Suppressor macrophage (primary cell): ENCODE measurements around the gene CLEC2D.
"Not testable (repeated sequence)": the region's sequence is repeated elsewhere in the genome, so short reads cannot be mapped to it uniquely, and the experiment has no call there.

Experiments used
- DNase-seq, 4 experiments: peaks; one replicate each; pipeline ENCODE4 v3.0.0-alpha.2; 2020 to 2022

The CLEC2D gene

DNA sequence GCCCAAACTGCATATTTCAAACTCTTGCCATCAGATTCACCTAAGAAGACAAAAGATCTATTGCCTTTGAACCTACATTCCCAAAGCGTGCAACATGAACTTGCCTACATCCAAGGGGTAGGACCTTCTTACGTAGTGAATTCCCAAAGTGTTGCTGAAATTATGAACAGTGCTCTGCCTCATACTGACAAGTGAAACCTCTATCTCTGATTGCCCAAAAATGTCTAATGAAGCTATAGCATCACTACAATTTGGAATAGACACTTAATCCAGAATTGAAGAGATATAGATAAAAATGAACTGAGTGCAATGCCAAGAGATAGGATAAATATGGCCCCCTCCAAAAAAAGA is 31.1 kb downstream of the CLEC2D start:
- DNase-seq = no peak

DNA sequence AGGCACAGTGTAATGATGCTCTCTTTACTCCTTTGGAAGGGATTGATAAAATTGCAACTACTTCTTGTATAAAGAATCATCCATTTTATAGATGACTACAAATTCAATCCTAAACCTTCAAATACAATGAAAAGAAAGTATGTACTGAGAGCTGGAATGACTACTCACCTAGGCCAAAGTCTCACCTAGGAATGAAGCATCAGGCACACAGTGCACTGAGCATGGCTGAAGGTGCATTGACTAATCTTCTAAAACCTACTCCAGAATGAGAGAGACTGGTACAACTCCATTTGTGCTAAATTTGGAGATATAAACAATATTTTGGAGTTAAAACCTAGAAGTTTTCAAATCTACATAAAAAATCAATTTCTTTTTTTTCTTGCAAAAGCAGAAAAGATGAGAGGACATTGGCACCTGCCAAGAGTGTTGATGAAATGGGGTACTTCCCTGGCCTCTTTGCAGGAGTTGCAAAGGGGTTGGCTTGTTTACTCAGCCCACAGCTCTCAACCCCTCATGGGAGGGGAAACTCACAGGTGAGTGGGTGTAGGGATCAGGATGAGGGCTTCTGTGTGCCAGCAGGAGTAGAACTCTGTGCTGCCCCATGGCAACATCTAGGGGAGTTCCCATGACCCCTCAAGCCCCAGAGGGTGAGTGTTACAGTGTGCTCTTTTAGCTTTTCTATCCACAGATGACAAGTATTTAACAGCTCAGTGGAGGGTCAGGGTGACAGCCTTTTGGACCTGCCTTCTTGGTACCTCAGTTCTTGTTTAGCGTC is 32.1 kb downstream of the CLEC2D start:
- no peak for DNase-seq

DNA sequence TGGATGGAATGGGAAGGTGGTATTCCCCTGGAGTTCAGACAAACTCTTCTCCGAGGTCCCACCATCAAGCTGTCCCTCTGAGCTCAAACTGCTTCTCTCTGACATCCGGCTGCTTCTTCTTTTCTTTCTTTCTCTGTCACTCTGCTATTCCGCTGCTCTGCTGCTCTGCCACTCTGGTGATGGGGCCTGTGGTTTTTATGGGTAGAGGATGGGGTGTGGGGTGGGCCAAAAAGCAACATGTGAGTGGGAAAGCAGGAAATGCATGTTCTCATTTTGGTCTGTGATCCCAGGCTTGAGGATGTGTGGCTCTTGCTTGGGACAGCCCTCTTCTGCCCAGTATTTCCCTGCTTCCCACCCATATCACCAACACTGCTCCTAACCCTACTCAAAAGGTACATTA is 32.7 kb downstream of the CLEC2D start:
- DNase-seq = peak in 3 of 4 experiments; percentile 8 to 32 (median 22)

DNA sequence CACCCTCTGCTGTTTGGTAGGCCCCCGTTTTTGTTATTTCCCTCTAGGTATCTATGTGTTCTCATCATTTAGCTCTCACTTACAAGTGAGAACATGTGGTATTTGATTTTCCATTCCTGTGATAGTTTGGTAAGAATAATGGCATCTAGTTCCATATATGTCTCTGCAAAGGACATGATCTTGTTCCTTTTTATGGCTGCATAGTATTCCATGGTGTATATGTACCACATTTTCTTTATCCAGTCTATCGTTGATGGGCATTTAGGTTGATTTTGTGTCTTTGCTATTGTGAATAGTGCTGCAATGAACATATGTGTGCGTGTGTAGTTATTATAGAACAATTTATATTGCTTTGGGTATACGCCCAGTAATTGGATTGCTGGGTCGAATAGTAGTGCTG is 35.0 kb downstream of the CLEC2D start:
- not testable (repeated sequence) for DNase-seq

DNA sequence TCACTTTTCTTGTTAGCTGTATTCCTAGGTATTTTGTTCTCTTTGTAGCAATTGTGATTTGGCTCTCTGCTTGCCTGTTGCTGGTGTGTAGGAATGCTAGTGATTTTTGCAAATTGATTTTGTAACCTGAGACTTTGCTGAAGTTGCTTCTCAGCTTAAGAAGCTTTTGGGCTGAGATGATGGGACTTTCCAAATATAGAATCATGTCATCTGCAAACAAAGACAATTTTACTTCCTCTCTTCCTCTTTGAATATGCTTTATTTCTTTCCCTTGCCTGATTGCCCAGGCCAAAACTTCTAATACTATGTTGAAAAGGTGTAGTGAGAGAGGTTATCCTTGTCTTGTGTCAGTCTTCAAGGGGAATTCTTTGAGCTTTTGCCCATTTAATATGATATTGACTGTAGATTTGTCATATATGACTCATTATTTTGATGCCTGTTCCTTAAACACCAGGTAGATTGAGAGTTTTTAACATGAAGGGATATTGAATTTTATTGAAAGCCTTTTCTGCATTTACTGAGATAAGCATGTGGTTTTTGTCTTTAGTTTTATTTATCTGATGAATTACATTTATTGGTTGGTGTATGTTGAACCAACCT is 36.7 kb downstream of the CLEC2D start:
- DNase-seq = peak; percentile 15 to 67 (median 48)

DNA sequence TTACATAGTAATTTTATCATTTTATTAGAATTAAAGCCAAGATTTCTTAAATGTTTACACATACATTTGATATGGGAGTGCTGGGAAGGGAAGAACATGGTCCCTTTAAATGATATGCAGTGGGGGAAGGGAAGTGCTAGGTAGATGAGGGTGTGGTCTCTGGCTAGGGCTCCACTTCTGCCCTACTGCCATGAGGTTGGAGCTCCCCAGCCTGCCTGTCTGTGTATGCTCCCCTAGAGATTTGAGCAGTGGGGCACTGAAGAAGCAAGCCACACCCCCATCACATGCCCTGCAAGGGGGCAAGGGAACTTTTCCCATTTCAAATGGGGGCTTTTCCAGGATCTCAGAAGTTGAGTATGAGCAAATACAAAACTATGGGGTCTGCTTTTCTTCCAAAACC is 37.8 kb downstream of the CLEC2D start:
- DNase-seq = no peak

DNA sequence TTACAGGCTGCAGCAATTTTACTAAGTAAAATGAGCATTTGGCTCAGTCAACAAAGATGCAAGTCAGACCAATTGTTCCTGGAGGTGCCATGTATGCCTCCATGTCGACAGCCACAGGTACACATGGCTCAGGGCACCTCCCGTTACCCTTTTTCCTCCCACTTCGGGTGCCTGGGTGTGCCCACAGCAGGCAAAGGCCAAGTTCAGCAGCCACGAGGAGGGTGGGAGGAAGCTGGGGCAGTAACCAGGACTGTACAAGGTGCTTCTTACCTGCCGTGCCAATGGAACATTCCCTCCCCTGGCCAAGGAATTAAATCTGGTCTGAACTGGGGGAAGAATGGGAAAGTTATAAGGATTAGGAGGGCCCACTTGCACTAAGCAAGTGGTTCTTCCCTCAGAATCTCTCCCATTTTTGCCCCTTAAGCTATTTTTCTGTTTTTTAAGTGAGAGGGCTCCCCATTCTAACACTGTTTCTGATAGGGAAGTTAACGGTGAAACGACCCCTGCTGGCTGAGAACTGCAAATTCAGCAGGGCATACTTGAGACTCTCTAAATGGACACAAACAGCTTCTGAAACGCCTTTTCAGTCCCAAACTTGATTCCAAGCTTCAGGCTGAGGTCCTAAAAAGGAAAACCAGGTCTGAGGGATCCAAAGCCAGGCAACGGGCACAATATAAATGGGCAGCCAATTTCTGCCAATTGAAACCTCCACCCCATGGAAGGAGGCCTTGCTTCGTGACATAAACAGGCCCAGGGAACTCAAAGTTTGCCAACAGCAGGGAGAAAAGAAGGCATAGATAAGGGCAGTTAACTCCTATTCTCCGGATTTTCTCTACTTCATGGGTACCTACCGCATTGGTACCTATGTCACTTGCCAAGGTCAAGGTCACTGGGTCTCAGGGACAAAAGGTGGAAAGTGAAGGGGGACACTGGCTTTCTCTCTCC is 38.6 kb downstream of the CLEC2D start:
- DNase-seq = peak; percentile 62 to 86 (median 72)

DNA sequence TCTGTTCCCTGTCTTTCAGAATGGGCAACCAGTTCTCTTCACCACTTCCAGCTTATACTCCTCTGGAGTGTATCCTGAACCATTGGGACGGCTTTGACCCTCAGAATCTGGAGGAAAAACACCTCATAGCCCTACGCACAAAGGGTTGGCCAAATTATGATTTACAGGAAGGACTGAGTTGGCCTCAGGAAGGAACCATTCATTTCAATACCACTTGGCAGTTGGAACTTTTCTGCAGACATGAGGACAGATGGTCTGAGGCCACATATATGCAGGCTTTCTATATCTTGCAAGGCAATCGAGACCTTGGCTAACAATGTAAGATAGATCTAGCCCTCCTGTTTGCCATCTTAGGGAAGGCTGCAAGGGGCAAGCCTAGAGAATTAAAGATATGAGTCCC is 39.3 kb downstream of the CLEC2D start:
- no peak for DNase-seq

DNA sequence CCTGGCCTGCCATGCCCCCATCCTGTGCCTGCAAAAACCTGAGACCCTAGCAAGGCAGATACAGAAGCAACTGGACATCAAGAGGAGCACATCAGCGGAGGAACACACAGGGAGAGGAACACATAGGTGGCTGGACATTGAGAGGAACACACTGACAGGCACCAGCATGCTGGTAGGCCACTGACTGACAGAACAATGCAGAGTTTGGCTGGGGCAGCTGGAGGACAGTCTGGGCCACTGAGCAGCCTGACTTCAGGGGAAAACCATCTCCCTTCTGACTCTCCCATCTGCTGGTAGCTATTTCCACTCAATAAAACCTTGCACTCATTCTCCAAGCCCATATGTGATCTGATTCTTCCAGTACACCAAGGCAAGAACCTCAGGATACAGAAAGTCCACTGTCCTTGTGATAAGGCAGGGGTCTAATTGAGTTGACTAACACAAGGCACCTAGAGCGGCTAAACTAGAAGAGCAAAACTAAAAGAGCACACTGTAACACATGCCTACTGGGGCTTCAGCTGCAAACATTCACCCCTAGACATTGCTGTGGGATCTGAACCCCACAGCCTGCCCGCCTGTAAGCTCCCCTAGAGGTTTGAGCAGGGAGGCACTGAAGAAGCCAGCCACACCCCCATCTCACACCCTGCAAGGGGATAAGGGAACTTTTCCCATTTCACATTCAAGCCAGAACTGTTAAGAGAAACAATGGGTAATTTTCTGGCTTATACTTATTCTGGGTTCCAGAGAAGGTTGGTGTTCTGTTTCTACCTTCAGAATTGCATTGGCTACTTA is 41.3 kb downstream of the CLEC2D start:
- no peak for DNase-seq

DNA sequence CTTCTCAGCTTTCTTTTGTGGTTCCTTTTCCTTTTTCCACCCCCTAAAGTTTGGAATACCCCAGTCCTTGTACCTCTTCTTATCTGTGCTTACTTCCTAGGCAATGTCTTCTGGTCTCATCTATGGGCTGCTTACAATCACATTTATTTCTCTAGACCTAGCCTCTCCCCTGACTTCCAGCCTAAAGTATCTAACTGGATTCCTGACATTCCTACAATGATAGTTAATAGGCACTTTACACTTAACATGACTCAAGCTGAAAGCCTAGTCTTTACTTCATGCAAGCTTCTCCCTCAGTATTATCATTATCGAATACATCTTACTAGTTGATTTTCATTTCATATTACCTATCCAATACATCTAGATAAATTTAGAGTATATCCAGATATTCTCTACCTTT is 42.2 kb downstream of the CLEC2D start:
- no peak for DNase-seq

DNA sequence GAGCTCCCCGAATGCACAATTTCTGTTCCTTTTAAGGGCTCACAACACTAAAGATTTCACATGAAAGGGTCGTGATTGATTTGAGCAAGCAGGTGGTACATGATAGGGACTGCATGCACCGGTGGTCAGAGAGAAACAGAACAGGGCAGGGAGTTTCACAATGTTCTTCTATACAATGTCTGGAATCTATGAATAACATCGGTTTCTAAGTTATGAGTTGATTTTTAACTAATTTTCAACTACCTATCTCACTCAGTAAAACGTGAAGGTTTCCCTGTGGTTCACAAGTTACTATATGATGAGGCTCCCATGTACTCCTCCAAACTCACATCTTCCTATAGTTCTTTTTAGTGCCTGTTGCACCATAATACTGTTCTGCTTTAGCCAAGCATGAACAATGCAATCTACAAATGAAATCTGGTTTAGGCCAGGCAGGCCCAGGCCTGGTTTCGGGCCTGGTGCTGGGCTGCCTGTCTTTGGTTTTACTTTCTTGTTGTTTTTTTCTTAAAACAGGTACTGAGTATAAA is 43.6 kb downstream of the CLEC2D start:
- not testable (repeated sequence) for DNase-seq

DNA sequence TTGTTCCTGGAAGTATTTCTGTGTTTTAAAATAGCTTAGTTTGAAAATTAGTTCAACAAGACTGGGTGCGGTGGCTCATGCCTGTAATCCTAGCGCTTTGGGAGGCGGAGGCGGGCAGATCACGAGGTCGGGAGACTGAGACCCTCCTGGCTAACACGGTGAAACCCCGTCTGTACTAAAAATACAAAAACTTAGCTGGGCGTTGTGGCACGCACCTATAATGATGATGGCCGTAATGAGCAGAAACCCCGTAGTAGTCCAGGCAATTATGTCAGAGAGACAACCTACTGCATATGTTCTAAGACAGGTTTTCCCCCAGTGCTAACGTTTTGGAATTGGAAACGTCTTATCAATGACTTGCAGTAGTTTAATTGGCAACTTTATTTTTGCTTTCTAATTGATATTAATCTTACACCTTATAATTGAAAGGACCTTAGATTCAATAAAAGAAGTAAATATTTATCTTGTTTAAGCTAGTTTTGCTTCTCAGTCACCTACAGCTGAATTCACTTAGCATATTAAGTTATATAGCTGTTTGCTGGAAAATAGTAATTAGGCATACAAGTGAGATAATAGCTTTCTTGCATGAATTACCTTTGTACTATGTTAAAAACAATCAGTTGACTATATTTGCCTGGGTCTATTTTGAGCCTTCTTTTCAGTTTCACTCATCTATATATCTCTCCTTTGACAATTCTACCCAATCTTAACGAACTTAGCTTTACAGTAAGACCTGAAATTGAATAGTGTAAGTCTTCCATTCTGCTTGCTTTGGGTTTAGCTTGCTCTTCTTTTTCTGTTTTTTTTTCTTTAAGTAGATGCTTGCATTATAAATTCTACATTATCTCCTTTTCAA is 47.8 kb downstream of the CLEC2D start:
- no peak for DNase-seq

DNA sequence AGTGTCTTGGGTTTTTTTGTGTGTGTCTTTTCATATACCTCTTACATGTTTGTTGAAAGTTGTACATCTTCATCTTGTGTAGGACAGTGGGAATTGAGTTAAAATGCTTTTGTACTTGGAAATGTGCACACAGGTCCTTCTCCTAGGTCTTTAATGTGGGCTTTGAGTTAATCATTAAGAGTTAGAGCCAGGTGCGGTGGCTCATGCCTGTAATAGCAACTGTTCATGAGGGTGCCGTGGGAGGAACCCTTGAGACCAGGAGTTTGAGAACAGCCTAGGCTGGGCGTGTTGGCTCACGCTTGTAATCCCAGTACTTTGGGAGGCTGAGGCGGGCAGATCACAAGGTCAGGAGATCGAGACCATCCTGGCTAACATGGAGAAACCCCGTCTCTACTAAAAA is 49.5 kb downstream of the CLEC2D start:
- DNase-seq = no peak

DNA sequence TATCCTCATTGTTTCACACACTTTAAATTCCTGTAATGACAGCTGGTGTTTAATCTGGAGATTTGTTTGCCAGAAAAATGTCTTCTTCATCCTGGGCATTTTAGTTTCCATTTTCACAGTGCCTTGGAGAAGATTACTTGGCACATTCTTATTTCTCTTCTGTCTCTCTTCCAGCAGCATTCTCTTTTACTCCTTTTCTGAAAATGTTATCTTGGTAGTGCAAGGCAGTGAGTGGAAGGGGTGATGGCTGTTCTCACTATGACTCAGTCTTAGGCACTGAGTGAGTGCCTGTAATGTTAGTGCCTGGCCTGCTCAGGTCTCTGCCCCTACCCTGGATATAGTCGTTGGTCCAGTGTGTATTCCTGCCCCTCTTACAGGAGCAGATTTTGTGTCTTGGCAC is 50.3 kb downstream of the CLEC2D start:
- DNase-seq = no peak

DNA sequence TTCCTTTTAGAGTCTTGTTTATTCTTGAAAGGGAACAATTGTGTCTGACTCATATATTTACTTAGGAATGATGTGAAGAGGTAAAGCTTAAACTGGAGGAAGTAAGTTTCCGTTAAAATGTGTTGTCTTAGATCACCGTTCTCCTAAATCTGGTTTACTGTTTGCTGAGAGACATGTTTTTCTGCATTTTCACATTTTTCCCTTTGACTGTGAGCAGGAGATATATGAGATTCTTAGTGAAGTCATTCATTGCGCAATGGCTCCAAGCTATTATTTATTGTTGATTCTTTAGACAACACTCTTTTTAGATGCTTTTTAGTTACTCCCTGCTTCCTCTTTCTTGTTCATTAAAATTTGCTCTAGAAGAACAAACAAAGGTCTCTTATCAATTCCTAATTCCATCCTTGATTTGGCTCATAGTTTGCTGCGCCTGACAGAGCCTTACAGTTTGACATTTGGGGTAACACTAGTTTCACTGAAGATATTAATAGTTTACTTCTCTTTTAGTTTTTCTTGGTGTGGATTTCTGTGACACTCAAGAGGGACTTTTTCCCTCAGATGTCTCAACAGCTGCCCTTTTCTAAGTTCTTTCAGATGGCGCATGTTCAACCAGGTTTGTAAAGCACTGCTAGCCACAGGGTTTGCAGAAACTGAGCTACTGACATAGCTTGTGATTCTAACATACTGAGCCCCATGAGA is 52.0 kb downstream of the CLEC2D start:
- peak; percentile 51 to 82 (median 68) for DNase-seq

DNA sequence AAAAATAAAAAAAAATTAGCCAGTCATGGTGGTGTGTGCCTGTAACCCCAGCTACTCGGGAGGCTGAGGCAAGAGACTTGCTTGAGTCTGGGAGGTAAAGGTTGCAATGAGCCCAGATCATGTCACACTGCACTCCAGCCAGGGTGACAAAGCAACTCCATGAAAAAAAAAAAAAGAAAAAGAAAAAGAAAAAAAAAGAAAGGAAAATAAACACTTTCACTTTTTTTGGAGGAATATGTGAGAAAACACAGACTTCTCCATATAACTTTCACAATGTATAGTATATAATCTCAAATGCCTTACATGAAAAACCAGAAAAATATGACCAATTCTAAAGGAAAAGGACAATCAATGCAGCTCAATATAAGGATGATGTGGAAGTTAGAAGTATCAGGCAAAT is 54.5 kb downstream of the CLEC2D start:
- no peak for DNase-seq

DNA sequence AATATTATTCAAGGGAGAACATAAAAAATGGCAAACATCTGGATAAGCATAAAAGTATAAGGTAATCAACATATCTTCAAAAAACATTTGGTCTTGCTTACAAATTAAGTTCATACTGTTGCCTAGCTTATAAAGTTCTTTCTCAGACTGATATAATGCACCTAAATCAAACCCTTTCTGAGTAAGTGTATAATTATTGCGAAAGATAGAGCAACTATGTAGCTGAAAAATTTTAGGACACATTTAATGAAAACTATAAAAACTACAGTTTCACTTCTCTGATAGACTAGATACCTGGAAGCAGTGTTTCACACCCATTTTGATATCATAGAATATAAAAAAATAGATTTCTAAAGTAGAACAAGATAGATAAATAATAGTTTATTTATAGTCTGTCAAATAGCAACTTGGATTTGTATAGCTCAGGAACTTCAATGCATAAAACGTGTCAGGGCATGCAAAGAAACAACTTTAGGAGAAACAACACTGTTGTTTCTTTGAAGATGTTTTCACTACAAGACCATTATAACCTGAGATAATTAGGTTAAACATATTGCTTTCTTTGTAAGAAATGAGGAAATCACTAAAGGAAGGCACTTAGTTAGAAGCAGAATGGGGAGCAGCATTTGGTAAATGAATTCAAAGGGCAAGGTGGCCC is 55.8 kb downstream of the CLEC2D start:
- no peak for DNase-seq

DNA sequence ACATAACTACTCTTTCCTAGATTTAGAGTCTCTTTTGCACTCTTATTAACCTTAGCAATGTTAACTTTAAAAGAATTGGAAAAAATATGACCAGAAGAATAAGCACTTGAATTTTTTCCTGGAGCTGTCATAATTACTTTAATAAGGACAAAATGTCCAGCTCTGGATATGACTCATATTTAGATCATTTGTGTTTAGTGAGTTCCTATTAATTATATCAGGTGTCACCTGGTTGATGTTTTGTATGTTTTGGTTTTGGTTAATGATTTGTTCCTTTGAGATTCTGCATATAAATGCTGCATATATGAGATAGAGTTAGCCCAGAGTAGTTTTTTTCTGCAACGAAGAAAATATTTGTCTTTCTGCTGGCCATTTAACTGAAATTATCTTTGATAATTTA is 58.3 kb downstream of the CLEC2D start:
- no peak for DNase-seq

DNA sequence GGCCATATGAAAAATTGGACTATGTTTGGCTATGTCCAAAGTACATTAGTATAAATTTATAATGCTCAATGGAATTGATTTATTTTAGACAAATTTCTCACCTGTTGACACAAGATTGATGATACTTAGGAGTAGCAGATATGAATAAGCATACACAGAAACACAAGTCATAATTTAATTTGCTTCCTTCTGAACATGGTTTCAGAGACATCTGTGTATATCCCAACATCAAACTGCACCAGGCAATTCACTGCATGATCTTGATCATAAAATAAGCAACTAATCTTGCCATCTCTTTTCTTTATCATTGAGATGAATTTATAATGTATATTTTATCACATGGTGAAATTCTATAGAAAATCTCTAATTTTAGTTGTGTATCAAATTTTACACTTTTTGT is 59.6 kb downstream of the CLEC2D start:
- DNase-seq = no peak

DNA sequence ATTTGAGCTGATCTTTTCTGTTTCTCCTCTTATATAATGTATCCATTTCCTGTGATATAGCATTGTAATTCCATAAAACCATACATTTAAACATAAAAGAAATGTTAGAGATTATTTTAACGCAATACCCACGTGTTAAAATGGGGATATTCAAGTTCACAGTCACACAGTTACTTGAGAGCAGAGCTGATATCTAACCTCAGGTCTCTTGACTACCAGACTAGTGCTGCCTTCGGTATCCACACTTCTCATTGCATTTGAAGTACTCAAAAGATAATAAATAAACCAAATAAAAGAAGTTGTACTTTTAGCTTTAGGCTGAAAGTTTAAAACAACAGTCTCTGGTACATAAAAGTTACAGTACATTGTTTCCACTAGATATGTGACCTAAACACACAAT is 60.5 kb downstream of the CLEC2D start:
- DNase-seq = no peak
